Spinal cord (tissue), 10 donors: ENCODE results near the gene GHR. TPM values are rescaled to one million over a fixed set of nuclear protein-coding genes. Genes with fewer than 3 reads are reported as not detected.
"Not testable (repeated sequence)": the region's sequence is repeated elsewhere in the genome, so short reads cannot be mapped to it uniquely, and the experiment has no call there.

Experiments
- DNase-seq, 6 donors: peaks; one replicate each; pipeline versions ENCODE4 v3.0.0 to v3.0.0-alpha.2; 2013 to 2015; ENCODE audit warnings: low spot score in 6 of 6, low read depth in 4 of 6
- H3K27ac ChIP-seq: one replicate; pipeline ENCODE4 v1.5.1; 2013; ENCODE audit warnings: low read depth, low read length, control low read depth
- H3K27me3 ChIP-seq: one replicate; pipeline ENCODE4 v1.6.1; 2013; ENCODE audit warnings: low read length; ENCODE audit not compliant: control insufficient read depth, insufficient read depth
- H3K36me3 ChIP-seq: one replicate; pipeline ENCODE4 v1.6.1; 2013; ENCODE audit warnings: low read length; ENCODE audit not compliant: control insufficient read depth, insufficient read depth
- H3K4me1 ChIP-seq: one replicate; pipeline ENCODE4 v1.6.1; 2013; ENCODE audit warnings: low read length; ENCODE audit not compliant: control insufficient read depth, insufficient read depth
- H3K4me3 ChIP-seq: one replicate; pipeline ENCODE4 v1.5.1; 2013; ENCODE audit warnings: low read depth, low read length, control low read depth
- H3K9me3 ChIP-seq: one replicate; pipeline ENCODE4 v1.6.1; 2013; ENCODE audit warnings: low read length; ENCODE audit not compliant: control insufficient read depth, insufficient read depth
- WGBS: methylation state at CpG from one replicate; pipeline ENCODE4 v1.1.5; 2013; ENCODE audit warnings: missing lambda C conversion rate; ENCODE audit not compliant: insufficient coverage; 5-methylcytosine and 5-hydroxymethylcytosine counted together
- polyA plus RNA-seq, 2 donors: library from polyadenylated mRNA; unstranded; fragments of 120-200 nt; gene quantifications; one replicate each; pipeline ENCODE4 v1.2.1, GENCODE V29; 2013; ENCODE audit not compliant: insufficient read length in 2 of 2
- total RNA-seq, 2 donors: library from RNA; depleted of rRNA in 1 of 2; stranded (reverse); fragments of 120-200 nt in 1 of 2; fragments of >200 nt in 1 of 2; gene quantifications; one replicate each; pipeline versions ENCODE4 v1.2.3 to v1.2.4, GENCODE V29; 2013 to 2014
- donor health status: healthy.

GHR gene
- total and polyA plus RNA-seq, 4 donors, result 9.9 to 12.7 (median 11.7) TPM

DNA sequence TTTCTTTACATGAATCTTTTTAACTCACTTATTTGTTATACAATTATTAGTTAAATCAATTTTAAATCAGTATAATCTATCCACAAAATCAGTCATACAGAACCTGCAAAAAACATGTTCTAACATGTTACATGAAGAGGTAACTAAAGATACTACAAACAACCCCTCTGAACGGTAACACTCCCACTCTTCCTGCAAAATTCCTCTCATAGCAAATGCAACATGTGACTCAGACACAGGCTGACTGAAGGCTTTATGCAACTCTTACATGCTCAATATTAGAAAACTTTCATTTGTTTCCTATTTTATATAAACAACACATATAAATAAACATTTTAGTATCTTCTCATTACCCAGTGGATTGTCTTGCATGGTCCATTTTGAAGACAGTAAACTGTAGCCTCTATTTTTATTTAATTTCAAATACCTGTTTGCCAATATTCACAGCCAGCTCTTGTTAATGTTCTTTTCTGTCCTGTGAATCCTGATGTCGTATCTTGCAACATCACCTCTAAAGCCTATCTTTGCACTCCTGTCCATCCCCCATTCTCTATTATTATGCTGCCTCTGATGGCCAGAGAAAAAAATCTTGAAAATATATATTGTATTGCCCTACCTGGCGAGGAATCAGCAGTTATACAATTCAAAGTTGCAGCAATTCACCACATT lies 232.9 kb downstream of the GHR start:
- H3K4me3 ChIP-seq, result no peak overlapping the region
- WGBS, result 43% methylated on average over 1 of the region's 3 CpGs
- no peaks in the 10 kb centered on the region for H3K9me3 ChIP-seq
- DNase-seq, result no peak
- H3K27me3 ChIP-seq, result no peaks in the 10 kb centered on the region
- no peak overlapping the region for H3K27ac ChIP-seq
- H3K36me3 ChIP-seq, result no peaks in the 10 kb centered on the region
- H3K4me1 ChIP-seq, result no peaks in the 10 kb centered on the region

DNA sequence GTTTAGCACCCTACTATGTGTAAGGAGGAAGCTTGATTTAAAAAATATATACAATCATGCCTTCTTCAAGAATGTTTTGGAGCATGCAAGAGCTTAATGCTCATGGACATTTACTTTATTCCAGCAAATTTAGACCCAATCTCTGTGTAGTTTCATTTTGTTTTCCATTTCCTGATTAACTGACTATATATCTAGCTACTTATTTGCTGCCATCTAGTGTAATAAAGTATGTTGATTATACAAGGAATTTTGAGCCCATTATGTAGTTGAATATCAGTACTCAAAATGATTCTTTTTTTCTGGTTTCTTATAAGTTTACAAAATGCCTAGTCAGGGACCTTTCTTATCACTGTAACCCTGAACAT lies 233.4 kb downstream of the GHR start:
- H3K27me3 ChIP-seq, result no peaks in the 10 kb centered on the region
- no peaks in the 10 kb centered on the region for H3K4me1 ChIP-seq
- peak in 2 of 6 donors; percentile 29 to 68 for DNase-seq
- H3K27ac ChIP-seq, result no peak overlapping the region
- H3K36me3 ChIP-seq, result no peaks in the 10 kb centered on the region
- no peaks in the 10 kb centered on the region for H3K9me3 ChIP-seq
- no peak overlapping the region for H3K4me3 ChIP-seq

DNA sequence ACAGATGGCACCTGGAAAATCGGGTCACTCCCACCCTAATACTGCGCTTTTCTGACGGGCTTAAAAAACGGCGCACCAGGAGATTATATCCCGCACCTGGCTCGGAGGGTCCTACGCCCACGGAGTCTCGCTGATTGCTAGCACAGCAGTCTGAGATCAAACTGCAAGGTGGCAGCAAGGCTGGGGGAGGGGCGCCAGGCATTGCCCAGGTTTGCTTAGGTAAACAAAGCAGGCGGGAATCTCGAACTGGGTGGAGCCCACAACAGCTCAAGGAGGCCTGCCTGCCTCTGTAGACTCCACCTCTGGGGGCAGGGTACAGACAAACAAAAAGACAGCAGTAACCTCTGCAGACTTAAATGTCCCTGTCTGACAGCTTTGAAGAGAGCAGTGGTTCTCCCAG lies 236.6 kb downstream of the GHR start:
- not testable (repeated sequence) for H3K4me3 ChIP-seq, H3K4me1 ChIP-seq, DNase-seq, H3K9me3 ChIP-seq, H3K36me3 ChIP-seq, H3K27me3 ChIP-seq, H3K27ac ChIP-seq
- WGBS, result 93% methylated on average over 4 of the region's 13 CpGs

DNA sequence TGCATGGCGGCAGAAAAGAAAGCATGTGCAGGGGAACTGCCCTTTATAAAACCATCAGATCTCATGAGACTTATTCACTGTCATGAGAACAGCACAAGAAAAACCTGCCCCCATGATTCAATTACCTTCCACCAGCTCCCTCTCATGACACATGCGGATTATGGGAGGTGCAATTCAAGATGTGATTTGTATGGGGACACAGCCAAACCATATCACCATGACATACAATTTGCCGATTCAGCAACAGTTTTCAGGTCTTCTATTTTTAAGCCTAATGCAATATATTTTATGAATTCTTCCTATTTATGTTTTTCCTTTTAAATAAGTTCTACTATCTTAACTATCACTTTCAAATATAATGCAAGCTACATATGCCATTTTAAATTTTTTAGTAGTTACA lies 242.6 kb downstream of the GHR start:
- Histone ChIP-seq H3K4me3 (no peak overlapping the region), H3K27me3 (no peaks in the 10 kb centered on the region), H3K9me3 (peaks cover 3% of the 10 kb centered on the region), H3K4me1 (no peaks in the 10 kb centered on the region), H3K36me3 (no peaks in the 10 kb centered on the region), H3K27ac (no peak overlapping the region)
- DNase-seq, result no peak
- no CpG with 5 or more reads among the region's 3 CpGs for WGBS

DNA sequence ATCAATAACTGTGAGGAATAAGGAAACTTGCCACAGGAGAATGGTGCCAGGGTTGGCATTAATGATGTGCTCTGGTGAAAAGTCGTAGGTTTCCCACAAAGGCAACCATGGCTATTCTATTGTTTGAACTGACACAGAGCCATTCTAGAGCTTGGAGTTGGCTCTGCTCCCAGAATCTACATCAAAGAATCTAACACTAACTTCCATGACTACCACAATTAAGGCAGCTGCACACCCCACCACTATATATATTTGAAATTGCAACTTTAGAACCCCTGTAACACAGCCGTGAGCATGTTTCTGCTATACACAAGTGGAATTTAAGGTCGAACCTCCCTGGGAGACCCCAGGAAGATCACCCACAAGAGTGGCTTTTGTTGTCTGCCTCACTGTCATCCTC lies 243.6 kb downstream of the GHR start:
- no peak overlapping the region for H3K27ac ChIP-seq
- no peaks in the 10 kb centered on the region for H3K4me1 ChIP-seq
- H3K4me3 ChIP-seq, result no peak overlapping the region
- no peaks in the 10 kb centered on the region for H3K36me3 ChIP-seq
- H3K27me3 ChIP-seq, result no peaks in the 10 kb centered on the region
- peaks cover 3% of the 10 kb centered on the region for H3K9me3 ChIP-seq
- 15% methylated on average over 2 of the region's 3 CpGs for WGBS
- peak in 3 of 6 donors; percentile 44 to 75 (median 63) for DNase-seq

DNA sequence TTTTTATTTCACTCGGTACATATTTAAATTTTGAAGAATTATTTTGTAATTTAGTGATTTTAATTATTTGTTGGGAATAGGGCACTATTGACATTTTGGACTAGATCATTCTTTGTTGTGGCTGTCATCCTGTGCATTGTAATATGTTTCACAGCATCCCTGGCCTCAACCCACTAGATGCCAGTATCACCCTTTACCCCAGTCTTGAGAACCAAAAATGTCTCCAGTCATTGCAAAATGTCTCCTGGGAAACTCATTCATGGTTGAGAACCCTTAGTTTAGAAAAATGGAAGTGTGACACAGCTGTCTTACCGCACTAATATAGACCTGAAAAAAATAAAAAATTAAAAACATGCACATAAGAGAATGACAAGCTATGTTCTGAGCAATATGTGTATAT lies 245.0 kb downstream of the GHR start:
- Histone ChIP-seq H3K4me1 (no peaks in the 10 kb centered on the region), H3K27me3 (no peaks in the 10 kb centered on the region), H3K4me3 (no peak overlapping the region), H3K9me3 (peaks cover 9% of the 10 kb centered on the region), H3K36me3 (no peaks in the 10 kb centered on the region), H3K27ac (no peak overlapping the region)
- WGBS, result no CpG with 5 or more reads among the region's 2 CpGs
- DNase-seq, result no peak

DNA sequence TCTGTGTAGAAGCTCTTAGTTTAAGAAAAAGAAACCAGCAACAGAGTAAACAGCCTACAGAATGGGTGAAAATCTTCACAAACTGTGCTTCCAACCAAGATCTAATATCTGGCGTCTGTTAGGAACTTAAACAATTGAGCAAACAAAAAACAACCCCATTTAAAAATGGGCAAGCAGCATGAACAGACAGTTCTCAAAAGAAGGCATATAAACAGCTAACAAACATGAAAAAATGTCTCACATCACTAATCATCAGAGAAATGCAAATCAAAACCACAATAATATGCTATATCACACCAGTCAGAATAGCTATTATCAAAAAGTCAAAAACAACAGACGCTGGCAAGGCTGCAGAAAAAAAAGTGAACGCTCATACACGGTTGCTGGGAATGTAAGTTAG lies 249.7 kb downstream of the GHR start:
- H3K27me3 ChIP-seq, result no peaks in the 10 kb centered on the region
- no peak overlapping the region for H3K27ac ChIP-seq
- H3K9me3 ChIP-seq, result peaks cover 11% of the 10 kb centered on the region
- WGBS, result 100% methylated on average over 1 of the region's 4 CpGs
- H3K4me1 ChIP-seq, result no peaks in the 10 kb centered on the region
- H3K36me3 ChIP-seq, result no peaks in the 10 kb centered on the region
- DNase-seq, result no peak
- no peak overlapping the region for H3K4me3 ChIP-seq

DNA sequence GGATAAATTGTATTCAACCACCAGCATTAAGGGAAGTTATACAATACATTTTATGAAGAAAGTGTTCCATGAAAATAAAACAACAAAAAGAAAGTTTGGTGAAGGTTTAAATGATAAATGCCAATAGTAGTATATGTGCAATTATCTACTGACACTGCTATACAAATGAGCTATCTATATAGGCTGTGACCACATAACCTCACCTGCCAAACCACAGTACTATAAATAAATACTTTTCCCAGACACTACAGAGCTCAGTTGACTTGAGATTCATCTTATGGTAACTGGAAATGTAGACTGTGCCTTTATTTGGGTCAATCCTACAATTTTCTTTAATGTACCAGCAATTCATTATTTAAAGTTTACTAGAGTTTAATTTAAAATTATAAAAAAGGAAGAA lies 252.4 kb downstream of the GHR start:
- Histone ChIP-seq H3K4me1 (no peaks in the 10 kb centered on the region), H3K4me3 (no peak overlapping the region), H3K9me3 (peaks cover 8% of the 10 kb centered on the region), H3K27ac (no peak overlapping the region), H3K27me3 (no peaks in the 10 kb centered on the region), H3K36me3 (no peaks in the 10 kb centered on the region)
- DNase-seq, result no peak

DNA sequence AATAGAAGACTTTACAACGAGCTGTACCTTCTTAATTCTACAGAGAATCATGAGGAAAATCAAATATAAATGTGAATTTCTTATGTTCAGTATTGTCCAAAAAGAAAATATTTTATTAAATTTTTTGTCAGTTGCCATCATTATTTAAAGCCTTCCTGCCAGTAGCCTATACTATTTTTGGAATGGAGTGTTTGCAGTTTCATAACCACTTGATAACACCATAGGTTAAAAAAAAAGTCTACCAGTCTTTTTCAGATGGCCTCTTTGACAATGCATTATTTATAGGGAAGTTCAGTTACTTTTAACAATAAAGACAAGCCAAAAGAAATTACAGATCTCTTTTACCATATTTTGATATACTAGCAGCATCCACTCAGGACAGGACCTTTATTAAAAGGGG lies 253.1 kb downstream of the GHR start:
- Histone ChIP-seq H3K4me1 (no peaks in the 10 kb centered on the region), H3K27ac (no peak overlapping the region), H3K27me3 (no peaks in the 10 kb centered on the region), H3K4me3 (no peak overlapping the region), H3K9me3 (peaks cover 8% of the 10 kb centered on the region), H3K36me3 (no peaks in the 10 kb centered on the region)
- no CpG with 5 or more reads among the region's 1 CpG for WGBS
- no peak for DNase-seq

DNA sequence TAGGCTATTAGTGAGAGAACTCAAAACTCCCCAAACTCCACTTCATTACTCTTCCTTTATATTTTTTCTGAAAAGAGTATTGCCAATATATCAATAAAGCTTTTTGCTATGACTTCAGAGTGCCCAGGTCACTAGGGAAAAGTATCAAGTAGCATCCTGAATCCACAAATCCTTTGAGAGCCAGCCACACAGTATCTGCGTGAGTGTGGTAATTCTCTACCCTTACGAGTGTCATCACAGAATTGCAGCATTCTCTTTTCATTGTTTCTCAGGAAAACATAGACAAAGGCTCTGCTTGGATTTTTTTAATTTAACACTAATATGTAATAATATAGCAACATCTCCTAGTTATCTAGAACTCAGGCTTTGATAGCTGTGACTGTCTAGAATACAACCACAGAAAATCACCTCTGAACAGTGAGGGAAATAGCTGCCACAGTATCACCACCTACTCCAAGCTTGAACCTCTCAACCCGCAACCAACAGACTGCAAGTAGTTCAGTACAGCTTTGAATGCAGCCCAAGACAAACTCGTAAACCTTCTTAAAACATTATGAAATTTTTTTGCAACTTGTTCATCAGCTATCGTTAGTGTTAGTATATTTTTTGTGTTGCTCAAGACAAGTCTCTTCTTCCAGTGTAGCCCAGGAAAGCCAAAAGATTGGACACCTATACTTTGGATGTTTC lies 254.1 kb downstream of the GHR start:
- WGBS, result no CpG with 5 or more reads among the region's 5 CpGs
- Histone ChIP-seq H3K27ac (no peak overlapping the region), H3K4me1 (no peaks in the 10 kb centered on the region), H3K4me3 (no peak overlapping the region), H3K27me3 (no peaks in the 10 kb centered on the region), H3K36me3 (no peaks in the 10 kb centered on the region), H3K9me3 (peaks cover 8% of the 10 kb centered on the region)
- DNase-seq, result no peak
